K562 (cell line): ENCODE data around the gene ERVMER34-1. TPM values are rescaled to one million over a fixed set of nuclear protein-coding genes. Genes with fewer than 3 reads are reported as not detected.

Experiments used
- ATAC-seq: fragments of 200-7000 bp; cut with Tn5 transposase; 3 replicates; pipeline ENCODE4 v1.9.1; 2020; ENCODE audit warnings: moderate library complexity
- BruUV-seq: library from RNA; stranded (reverse); fragments of 400-500 nt; replicated peaks from 2 replicates; lab custom pipeline; 2021; lab: Mats Ljungman, UMichigan
- CTCF ChIA-PET: fragments of 300-600 bp; formaldehyde crosslinking; extraction: SDS; loops from one replicate; lab custom pipeline; 2021; ENCODE audit warnings: low intra/inter-chr PET ratio; lab: Yijun Ruan, JAX
- POLR2A ChIA-PET: fragments of 300-600, 350-650 bp; sonication (Branson Sonifier 250); formaldehyde crosslinking; extraction: SDS; loops from one replicate; lab custom pipeline; 2021; ENCODE audit warnings: antibody characterized with exemption, inconsistent platforms; lab: Yijun Ruan, JAX
- DNase-seq, 4 experiments: peaks; one replicate each; pipeline versions ENCODE4 v3.0.0 to v3.0.0-alpha.2; 2011 to 2018; ENCODE audit warnings: low spot score in 3 of 4, mixed read lengths in 3 of 4; ENCODE audit errors: extremely low read depth in 1 of 4
- FAIRE-seq: peaks from 2 replicates; lab custom pipeline; 2011; peaks lifted over from hg19 to GRCh38; lab: Jason Lieb, UNC
- H2AFZ ChIP-seq: 2 replicates; pipeline ENCODE4 v1.6.0; 2011; ENCODE audit warnings: low read depth, low read length, control low read depth, inconsistent platforms
- H3K27ac ChIP-seq: fragments of 200-600 bp; 3 replicates; pipeline ENCODE4 v1.8.0; 2011; ENCODE audit warnings: low read depth, mild to moderate bottlenecking, control low read depth, inconsistent platforms, low read length, moderate library complexity, mixed read lengths; ENCODE audit errors: extremely low read depth
- H3K27me3 ChIP-seq, 2 experiments: fragments of 300-600 bp in 1 of 2; 2 replicates in 1 of 2; 3 replicates in 1 of 2; pipeline versions ENCODE4 v1.6.0 to v1.8.0; 2011; ENCODE audit warnings: inconsistent platforms in 2 of 2, low read length in 2 of 2, mild to moderate bottlenecking in 1 of 2, mixed read lengths in 1 of 2, moderate library complexity in 1 of 2; ENCODE audit not compliant: control insufficient read depth in 2 of 2, insufficient read depth in 2 of 2
- H3K36me3 ChIP-seq: fragments of 300-600 bp; 3 replicates; pipeline ENCODE4 v1.8.0; 2011; ENCODE audit warnings: mild to moderate bottlenecking, low read length, inconsistent platforms; ENCODE audit not compliant: control insufficient read depth, insufficient read depth
- H3K4me1 ChIP-seq, 2 experiments: fragments of 200-600 bp in 1 of 2; replicated peaks in 1 of 2; 2 replicates in 1 of 2; 3 replicates in 1 of 2; pipeline versions ENCODE4 v1.5.1 to v1.8.0; 2011; ENCODE audit warnings: inconsistent platforms in 2 of 2, low read length in 2 of 2, mild to moderate bottlenecking in 1 of 2, mixed read lengths in 1 of 2, moderate library complexity in 1 of 2; ENCODE audit not compliant: control insufficient read depth in 2 of 2, insufficient read depth in 2 of 2
- H3K4me2 ChIP-seq: 2 replicates; pipeline ENCODE4 v1.6.1; 2011; ENCODE audit warnings: low read length, control low read depth, inconsistent platforms, mixed read lengths; ENCODE audit not compliant: insufficient read depth
- H3K4me3 ChIP-seq: fragments of 200-600 bp; sonication (generic), shearing (Covaris generic); 2 replicates; pipeline ENCODE4 v1.5.1; 2016; ENCODE audit warnings: control low read depth, inconsistent platforms
- H3K79me2 ChIP-seq: fragments of 200-600 bp; 3 replicates; pipeline ENCODE4 v1.8.0; 2011; ENCODE audit warnings: low read length, inconsistent platforms; ENCODE audit not compliant: control insufficient read depth, insufficient read depth
- H3K9ac ChIP-seq, 2 experiments: 2 replicates each; pipeline versions ENCODE4 v1.6.0 to v1.6.1; 2011; ENCODE audit warnings: low read depth in 2 of 2, low read length in 2 of 2, control low read depth in 1 of 2, inconsistent platforms in 1 of 2, mild to moderate bottlenecking in 1 of 2, mixed read lengths in 1 of 2; ENCODE audit not compliant: insufficient read depth in 1 of 2
- H3K9me1 ChIP-seq: one replicate; pipeline ENCODE4 v1.6.0; 2011; ENCODE audit warnings: inconsistent platforms, mild to moderate bottlenecking, low read length, moderate library complexity; ENCODE audit not compliant: control insufficient read depth, insufficient read depth
- H3K9me3 ChIP-seq: replicated peaks from 2 replicates; pipeline ENCODE4 v1.5.1; 2011; ENCODE audit warnings: low read depth, low read length, inconsistent platforms; ENCODE audit not compliant: control insufficient read depth, insufficient read depth
- H4K20me1 ChIP-seq: replicated peaks from 2 replicates; pipeline ENCODE4 v1.6.1; 2011; ENCODE audit warnings: low read length, inconsistent platforms, mixed read lengths; ENCODE audit not compliant: control insufficient read depth, insufficient read depth
- CBFA2T2 ChIP-seq: fragments of 450-650 bp; conservative IDR thresholded peaks from 2 replicates; pipeline ENCODE4 v1.6.1; 2017; ENCODE audit warnings: mild to moderate bottlenecking
- KLF13 ChIP-seq: fragments of 450-650 bp; IDR thresholded peaks from 2 replicates; pipeline ENCODE4 v1.6.1; 2016; ENCODE audit warnings: missing genetic modification characterization, low read depth, mild to moderate bottlenecking, missing compliant biosample characterization, moderate library complexity, borderline replicate concordance
- MCM2 ChIP-seq: fragments of 450-650 bp; IDR thresholded peaks from 2 replicates; pipeline ENCODE4 v1.6.1; 2017; ENCODE audit warnings: low read depth, mild to moderate bottlenecking
- PHF8 ChIP-seq: fragments of 200-600 bp; sonication (generic); IDR thresholded peaks from 2 replicates; pipeline ENCODE4 v1.6.1; 2012; ENCODE audit warnings: mixed run types, mild to moderate bottlenecking, inconsistent platforms, low read length, moderate library complexity, borderline replicate concordance
- TARDBP ChIP-seq: fragments of 450-650 bp; IDR thresholded peaks from 2 replicates; pipeline ENCODE4 v1.6.1; 2016
- ZNF184 ChIP-seq: sonication (generic); formaldehyde crosslinking; IDR thresholded peaks from 2 replicates; pipeline ENCODE4 v1.5.0; 2020; ENCODE audit warnings: missing genetic modification reagents
- ZNF3 ChIP-seq: fragments of 250-450 bp; sonication (Bioruptor Pico); IDR thresholded peaks from 2 replicates; pipeline ENCODE4 v1.5.0; 2021; ENCODE audit warnings: mild to moderate bottlenecking, moderate library complexity
- ZNF785 ChIP-seq: fragments of 250-450 bp; sonication (Bioruptor Pico); IDR thresholded peaks from 2 replicates; pipeline ENCODE4 v1.4.0; 2020; ENCODE audit warnings: mild to moderate bottlenecking
- WGBS: fragments of 100-300 bp; shearing (Covaris generic); methylation state at CpG from one replicate; pipeline ENCODE4 v1.1.6; 2016; ENCODE audit warnings: low coverage, mixed read lengths; ENCODE audit not compliant: insufficient coverage; ENCODE audit errors: missing lambda C conversion rate; 5-methylcytosine and 5-hydroxymethylcytosine counted together
- in situ Hi-C: fragments of 300-500 bp; cut with MboI; formaldehyde crosslinking; loops from 4 replicates; pipeline ENCODE4 v1.15.0; 2018; ENCODE audit warnings: inconsistent platforms, mixed read lengths
- intact Hi-C: fragments of 100-400 bp; cut with micrococcal nuclease; formaldehyde crosslinking; loops from 2 replicates; pipeline ENCODE4 v1.14.2; 2022
- polyA plus RNA-seq, 8 experiments: library from polyadenylated mRNA; depleted of rRNA in 4 of 8; stranded (reverse) in 5 of 8; unstranded in 3 of 8; fragments of >200 nt; fragmentation: Nextera tagmentation in 2 of 8; fragmentation: Illumina TruSeq in 1 of 8; extraction: Ambion mirVana in 2 of 8; extraction: Trizol in 1 of 8; gene quantifications; 2 replicates each; pipeline versions ENCODE4 v1.2.1 to v1.2.3, GENCODE V29; 2011 to 2014; ENCODE audit warnings: inconsistent platforms in 1 of 8, missing spikeins in 1 of 8
- total RNA-seq, 7 experiments: library from RNA; depleted of rRNA in 6 of 7; stranded (reverse); fragments of >200 nt in 6 of 7; fragmentation: Illumina TruSeq in 2 of 7; extraction: Trizol in 2 of 7; gene quantifications; 2 replicates each; pipeline versions ENCODE4 v1.2.1 to v1.2.3, GENCODE V29; 2011 to 2021; ENCODE audit warnings: low replicate concordance in 1 of 7
- TF ChIP-seq, protein P1 (sequence below): fragments of 250-450 bp; sonication (Bioruptor Pico); IDR thresholded peaks from 2 replicates; pipeline ENCODE4 v1.4.0; 2020; ENCODE audit warnings: mild to moderate bottlenecking, moderate library complexity
- TF ChIP-seq, protein P2 (sequence below): fragments of 450-650 bp; IDR thresholded peaks from 2 replicates; pipeline ENCODE4 v1.6.1; 2014; ENCODE audit warnings: low read depth, mild to moderate bottlenecking, moderate library complexity, borderline replicate concordance
- TF ChIP-seq, protein P3 (sequence below): IDR thresholded peaks from 2 replicates; pipeline ENCODE4 v1.6.1; 2016; ENCODE audit warnings: missing genetic modification characterization, missing compliant biosample characterization

ERVMER34-1 gene
- total and polyA plus RNA-seq, 9 of the 15 experiments (the other 6 are each of a cell fraction or from before 2014, with no cell fraction given) = 0.04 to 0.57 (median 0.25) TPM

DNA sequence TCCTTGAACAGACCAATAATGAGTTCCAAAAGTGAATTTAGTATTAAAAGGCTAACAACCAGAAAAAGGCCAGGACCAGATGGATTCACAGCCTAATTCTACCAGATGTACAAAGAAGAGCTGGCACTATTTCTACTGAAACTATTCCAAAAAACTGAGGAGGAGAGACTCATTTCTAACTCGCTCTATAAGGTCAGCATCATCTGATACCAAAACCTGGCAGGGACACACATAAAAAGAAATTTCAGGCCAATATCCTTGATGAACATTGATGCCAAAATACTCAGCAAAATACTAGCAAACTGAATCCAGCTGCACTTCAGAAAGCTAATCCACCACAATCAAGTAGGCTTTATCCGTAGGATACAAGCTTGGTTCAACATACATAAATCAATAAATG lies 56.3 kb downstream of the ERVMER34-1 start:
- Histone ChIP-seq H3K9ac (no peak overlapping the region), H3K79me2 (no peaks in the 10 kb centered on the region), H3K27me3 (peaks cover 0 to 4% of the 10 kb centered on the region in 2 experiments; a peak in 1 of 5 replicates), H3K36me3 (no peaks in the 10 kb centered on the region), H4K20me1 (no peaks in the 10 kb centered on the region), H3K4me2 (no peak overlapping the region), H3K9me3 (no peaks in the 10 kb centered on the region; the same call in 1 of the 2 replicates), H2AFZ (no peak overlapping the region), H3K27ac (no peak overlapping the region), H3K9me1 (no peaks in the 10 kb centered on the region), H3K4me1 (no peaks in the 10 kb centered on the region), H3K4me3 (no peak overlapping the region)
- in situ Hi-C loops = no loop called here
- no peak for DNase-seq
- ChIA-PET POLR2A (no interaction called here), CTCF (no interaction called here)
- TF ChIP-seq ZNF184 (no peak), KLF13 (tag) (no peak), ZNF3 (no peak), TARDBP (no peak)
- no TSS peak for BruUV-seq
- intact Hi-C loops = no loop called here
- 0% methylated on average over 2 of the region's 2 CpGs for WGBS
- no peak for ATAC-seq
- FAIRE-seq = no peak

DNA sequence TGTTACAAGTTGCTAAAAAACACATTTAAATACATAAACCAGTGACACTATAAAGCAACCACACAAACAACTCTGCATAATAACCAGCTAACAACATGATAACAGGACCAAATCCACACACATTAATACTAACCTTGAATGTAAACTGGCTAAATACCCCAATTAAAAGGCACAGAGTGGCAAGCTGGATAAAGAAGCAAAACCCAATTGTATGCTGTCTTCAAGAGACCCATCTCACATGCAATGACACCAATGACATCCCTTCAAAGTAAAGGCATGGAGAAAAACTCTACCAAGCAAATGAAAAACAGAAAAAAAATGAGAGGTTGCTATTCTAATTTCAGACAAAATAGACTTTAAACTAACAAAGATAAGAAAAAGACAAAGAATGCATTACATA lies 57.7 kb downstream of the ERVMER34-1 start:
- FAIRE-seq (no peak), ATAC-seq (no peak), DNase-seq (no peak)
- no peaks in the 10 kb centered on the region for H3K36me3 ChIP-seq
- CTCF ChIA-PET = no interaction called here
- no peaks in the 10 kb centered on the region for H3K4me1 ChIP-seq
- no peaks in the 10 kb centered on the region for H3K9me1 ChIP-seq
- H4K20me1 ChIP-seq = no peaks in the 10 kb centered on the region
- H3K9me3 ChIP-seq = no peaks in the 10 kb centered on the region; the same call in 1 of the 2 replicates
- no peak overlapping the region for H3K4me3 ChIP-seq
- no peaks in the 10 kb centered on the region for H3K79me2 ChIP-seq
- POLR2A ChIA-PET = no interaction called here
- no peak overlapping the region for H2AFZ ChIP-seq
- intact Hi-C loops = no loop called here
- BruUV-seq = no TSS peak
- H3K9ac ChIP-seq = no peak overlapping the region
- H3K27me3 ChIP-seq = peaks cover 0 to 4% of the 10 kb centered on the region in 2 experiments; a peak in 1 of 5 replicates
- H3K27ac ChIP-seq = no peak overlapping the region
- no peak overlapping the region for H3K4me2 ChIP-seq
- in situ Hi-C loops = no loop called here
- TF ChIP-seq, protein P1, sequence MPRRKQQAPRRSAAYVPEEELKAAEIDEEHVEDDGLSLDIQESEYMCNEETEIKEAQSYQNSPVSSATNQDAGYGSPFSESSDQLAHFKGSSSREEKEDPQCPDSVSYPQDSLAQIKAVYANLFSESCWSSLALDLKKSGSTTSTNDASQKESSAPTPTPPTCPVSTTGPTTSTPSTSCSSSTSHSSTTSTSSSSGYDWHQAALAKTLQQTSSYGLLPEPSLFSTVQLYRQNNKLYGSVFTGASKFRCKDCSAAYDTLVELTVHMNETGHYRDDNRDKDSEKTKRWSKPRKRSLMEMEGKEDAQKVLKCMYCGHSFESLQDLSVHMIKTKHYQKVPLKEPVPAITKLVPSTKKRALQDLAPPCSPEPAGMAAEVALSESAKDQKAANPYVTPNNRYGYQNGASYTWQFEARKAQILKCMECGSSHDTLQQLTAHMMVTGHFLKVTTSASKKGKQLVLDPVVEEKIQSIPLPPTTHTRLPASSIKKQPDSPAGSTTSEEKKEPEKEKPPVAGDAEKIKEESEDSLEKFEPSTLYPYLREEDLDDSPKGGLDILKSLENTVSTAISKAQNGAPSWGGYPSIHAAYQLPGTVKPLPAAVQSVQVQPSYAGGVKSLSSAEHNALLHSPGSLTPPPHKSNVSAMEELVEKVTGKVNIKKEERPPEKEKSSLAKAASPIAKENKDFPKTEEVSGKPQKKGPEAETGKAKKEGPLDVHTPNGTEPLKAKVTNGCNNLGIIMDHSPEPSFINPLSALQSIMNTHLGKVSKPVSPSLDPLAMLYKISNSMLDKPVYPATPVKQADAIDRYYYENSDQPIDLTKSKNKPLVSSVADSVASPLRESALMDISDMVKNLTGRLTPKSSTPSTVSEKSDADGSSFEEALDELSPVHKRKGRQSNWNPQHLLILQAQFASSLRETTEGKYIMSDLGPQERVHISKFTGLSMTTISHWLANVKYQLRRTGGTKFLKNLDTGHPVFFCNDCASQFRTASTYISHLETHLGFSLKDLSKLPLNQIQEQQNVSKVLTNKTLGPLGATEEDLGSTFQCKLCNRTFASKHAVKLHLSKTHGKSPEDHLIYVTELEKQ = no peak
- TF ChIP-seq CBFA2T2 = no peak
- no peak for TF ChIP-seq PHF8
- no peak for TF ChIP-seq ZNF785 (CRISPR knock-in tag)
- TF ChIP-seq MCM2 = no peak
- TF ChIP-seq, protein P2, sequence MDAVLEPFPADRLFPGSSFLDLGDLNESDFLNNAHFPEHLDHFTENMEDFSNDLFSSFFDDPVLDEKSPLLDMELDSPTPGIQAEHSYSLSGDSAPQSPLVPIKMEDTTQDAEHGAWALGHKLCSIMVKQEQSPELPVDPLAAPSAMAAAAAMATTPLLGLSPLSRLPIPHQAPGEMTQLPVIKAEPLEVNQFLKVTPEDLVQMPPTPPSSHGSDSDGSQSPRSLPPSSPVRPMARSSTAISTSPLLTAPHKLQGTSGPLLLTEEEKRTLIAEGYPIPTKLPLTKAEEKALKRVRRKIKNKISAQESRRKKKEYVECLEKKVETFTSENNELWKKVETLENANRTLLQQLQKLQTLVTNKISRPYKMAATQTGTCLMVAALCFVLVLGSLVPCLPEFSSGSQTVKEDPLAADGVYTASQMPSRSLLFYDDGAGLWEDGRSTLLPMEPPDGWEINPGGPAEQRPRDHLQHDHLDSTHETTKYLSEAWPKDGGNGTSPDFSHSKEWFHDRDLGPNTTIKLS = no peak
- TF ChIP-seq, protein P3, sequence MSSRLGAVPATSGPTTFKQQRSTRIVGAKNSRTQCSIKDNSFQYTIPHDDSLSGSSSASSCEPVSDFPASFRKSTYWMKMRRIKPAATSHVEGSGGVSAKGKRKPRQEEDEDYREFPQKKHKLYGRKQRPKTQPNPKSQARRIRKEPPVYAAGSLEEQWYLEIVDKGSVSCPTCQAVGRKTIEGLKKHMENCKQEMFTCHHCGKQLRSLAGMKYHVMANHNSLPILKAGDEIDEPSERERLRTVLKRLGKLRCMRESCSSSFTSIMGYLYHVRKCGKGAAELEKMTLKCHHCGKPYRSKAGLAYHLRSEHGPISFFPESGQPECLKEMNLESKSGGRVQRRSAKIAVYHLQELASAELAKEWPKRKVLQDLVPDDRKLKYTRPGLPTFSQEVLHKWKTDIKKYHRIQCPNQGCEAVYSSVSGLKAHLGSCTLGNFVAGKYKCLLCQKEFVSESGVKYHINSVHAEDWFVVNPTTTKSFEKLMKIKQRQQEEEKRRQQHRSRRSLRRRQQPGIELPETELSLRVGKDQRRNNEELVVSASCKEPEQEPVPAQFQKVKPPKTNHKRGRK (tag) = no peak
